ENCODE measurements around the gene MARVELD1.

MARVELD1 gene

DNA sequence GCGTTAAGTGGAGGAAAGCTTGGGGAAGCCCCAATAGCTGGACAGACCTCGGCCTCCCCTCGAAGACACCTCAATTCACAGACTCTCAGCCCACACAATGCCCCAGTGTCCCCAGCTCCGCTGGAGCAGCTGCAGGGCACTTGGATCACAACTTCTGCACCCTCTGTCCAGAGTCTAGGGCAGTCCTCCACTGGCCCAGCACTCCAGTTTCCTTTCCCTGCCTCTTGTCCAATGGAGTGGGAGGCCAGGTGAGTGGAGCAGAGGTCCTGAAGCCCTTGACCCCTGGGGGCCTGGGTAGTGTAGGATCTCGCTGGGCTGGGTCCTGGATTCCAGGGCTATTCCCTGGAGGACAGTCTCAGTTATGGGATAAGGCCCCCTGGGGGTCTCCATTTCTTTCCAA lies 46.4 kb downstream of the MARVELD1 start:
- no peak for DNase-seq

DNA sequence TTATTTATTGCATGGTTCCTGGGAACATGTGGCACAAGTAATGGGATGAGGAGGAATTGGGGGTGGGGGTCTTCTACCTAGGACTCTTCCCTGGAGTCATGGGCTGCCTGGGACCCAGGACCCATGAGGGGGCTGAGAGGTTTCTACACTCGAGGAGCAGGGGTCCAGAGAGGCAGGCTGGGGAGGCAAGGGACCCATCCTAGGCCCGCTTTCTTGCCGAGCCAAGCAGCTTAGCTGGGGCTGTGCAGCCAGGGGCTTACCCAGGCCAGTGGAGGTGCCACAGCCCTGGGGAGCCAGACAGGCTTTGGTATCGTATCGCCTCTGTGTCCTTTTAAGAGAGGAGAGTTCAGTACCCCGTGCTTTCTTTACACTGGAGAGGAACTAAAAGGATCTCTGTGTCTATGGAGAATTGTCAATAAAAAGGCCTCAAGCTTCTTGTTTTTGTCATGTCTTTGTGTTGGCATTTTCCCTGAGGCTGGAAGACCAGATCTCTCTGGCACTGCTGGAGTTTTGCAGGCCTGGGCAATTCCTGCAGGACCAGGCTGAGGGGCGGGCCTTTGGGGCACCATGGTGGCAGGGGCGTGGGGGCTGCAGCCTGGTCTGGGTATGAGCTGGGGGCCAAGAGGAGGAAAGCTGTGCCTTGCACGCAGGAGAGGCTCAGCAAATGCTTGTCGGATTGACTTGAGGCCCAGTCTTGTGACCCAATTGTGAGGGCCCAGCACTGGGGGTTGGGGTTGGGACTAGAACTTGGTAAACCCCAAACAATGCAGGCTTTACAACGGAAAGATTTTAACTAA lies 47.1 kb downstream of the MARVELD1 start:
- DNase-seq, result no peak

- no peak for DNase-seq
Observed at GRCh38 chr10:97761331-97761865, 47.9 kb downstream of the MARVELD1 start.

GRCh38 chr10:97762056-97762455 lies 48.5 kb downstream of the MARVELD1 start:
- no peak for DNase-seq

DNA sequence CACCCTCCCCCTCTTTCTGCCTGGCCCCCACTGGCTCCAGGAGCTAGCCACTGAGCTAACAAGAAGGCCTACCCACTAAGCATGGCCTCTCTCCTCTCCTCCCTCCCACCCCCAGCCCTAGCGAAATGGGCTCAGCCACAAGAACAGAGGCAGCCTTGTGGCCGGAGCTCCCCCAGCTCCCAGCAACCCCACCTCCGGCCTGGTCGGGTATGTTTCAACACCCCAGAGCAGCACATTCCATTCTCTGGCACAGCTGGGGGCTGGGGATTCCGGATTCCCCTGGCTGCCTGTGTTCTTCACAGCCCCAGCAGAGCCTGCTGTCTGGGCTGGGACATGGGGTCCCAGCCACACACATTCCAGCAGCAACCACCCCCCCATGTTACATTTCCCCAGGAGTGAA lies 49.3 kb downstream of the MARVELD1 start:
- DNase-seq, result no peak

DNA sequence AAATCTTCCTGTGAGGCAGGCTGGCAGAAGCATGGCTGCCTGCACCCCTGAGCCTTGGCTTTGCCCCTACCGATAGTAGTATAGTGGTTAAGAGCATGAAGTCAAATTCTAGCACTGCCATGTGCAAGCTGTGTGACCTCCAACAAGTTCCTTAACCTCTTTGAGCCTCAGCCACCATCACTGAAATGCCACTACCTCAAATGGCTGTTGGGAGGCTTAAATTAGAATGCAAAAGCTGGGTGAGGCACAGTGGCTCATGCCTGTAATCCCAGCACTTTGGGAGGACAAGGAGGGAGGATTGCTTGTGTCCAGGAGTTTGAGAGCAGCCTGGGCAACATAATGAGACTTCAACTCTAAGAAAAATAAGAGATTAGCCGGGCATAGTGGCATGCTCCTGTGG lies 49.9 kb downstream of the MARVELD1 start:
- DNase-seq, result no peak

DNA sequence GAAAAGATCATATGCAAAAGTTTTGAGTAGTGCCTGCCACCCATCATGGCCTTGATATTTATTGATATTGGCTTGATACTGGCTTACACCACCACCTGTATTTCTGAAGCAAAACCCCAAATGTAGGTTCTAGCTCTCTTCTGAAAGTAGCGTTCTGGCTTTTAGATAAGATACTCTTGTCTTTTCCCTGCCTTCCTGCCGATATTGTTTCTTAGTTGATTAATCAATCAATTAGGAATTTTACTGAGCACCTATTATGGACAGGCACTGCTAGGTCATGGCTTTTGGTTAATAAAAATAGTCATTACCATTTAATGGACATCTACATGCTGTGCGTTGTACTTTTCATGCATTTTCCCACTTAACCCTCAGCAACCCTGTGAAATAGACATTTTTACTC lies 50.4 kb downstream of the MARVELD1 start:
- no peak for DNase-seq

DNA sequence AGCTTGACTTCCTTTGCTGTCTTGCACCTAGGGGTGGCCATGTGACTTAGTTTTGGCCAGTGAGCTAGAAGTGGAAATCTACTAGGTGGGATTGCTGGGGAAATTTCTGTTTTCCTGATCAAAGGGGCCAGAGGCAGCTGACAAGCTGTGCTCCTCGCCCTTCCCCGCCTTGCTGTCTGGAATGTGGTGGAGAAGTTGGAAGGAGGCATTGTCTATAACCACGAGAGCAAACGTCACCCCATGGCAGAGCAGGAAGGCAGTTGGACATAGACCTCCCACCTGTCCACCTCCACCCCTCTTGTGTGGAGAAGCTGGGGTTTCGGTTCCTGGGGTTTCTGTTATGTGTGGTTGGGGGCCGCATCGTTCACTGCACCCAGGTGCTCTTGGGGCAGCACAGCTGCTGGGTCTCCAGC lies 51.0 kb downstream of the MARVELD1 start:
- no peak for DNase-seq

GRCh38 chr10:97765201-97765600 lies 51.7 kb downstream of the MARVELD1 start:
- DNase-seq, result no peak

DNA sequence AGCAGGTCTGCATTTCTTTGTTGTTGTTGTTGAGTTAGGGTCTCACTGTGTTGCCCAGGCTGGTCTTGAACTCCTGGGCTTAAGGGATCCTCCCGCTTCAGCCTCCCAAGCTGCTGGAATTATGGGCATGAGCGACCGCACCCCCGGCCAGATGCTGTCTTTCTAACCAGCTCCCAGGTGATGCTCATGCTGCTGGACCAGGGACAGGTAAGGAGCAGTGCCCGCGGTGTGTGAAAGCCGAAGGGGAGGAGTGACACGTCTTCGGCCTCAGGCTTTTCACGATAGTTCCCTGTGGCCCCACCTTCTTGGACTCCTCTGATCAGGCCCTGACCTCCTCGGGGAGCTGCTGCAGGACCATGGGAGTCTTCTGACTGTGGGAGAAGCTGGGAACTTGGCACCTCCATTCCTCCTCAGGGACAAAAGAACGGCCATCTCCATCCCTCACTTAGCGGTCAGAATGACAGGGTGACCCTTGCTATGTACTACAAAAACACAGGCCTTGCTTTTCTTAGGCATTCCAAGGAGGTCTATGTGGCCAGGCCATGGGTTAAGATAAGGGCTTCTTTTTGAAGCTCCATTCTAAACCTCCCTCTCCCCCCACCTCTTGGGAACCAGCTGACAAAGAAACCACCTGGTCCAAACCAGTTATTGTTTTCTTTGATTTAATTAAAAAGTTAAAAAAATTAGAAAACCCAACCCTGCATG lies 52.7 kb downstream of the MARVELD1 start:
- DNase-seq, result no peak

DNA sequence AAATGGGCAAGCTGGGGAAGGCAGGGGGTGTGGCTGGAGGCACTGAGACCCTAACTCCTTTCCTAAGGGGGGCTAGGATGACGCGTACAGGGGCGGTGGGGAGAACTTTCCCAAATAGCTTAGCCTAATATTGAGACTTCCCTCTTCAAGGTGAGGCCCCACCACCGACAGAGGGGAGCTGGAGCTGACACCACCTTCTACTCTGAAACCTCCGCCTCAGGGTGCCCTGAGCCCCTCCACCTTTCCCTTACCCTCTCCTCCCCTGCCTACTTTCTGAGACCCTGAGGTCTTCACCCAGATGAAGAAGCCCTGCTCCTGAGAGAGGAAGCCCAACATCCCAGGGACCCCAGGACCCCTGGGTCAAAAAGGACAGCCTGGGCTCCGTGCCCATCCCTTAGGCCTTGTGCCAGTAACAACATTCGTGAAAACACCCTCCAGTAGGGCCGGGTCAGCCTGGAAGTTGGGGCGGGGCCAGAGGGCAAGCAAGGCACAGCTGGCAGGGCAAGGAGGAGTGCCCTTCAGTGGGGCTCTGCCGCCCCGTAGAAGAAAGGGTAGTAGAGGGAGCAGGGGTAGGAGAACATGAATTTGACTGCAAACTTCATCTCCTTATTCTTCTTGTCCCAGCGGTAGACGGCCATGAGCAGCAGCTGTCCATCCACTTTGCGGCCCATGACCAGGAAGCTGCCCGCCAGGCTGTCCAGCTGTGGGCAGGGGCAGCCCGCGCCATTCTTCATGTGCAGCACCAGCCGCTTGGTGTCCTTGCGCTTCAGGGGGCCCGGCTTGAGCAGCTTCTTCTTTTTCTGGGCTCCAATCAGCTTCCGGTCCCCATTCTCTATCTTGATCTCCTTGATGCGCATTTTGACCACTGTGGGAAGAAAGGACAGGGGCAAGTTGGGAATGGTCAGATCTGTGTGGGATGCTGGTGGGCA lies 53.7 kb downstream of the MARVELD1 start:
- no peak for DNase-seq
